Stomach smooth muscle (tissue), 2 donors: ENCODE results near the gene OSBPL1A.

ENCODE experiments used
- H3K27ac ChIP-seq: one replicate; pipeline ENCODE4 v1.7.0; 2013; ENCODE audit warnings: mild to moderate bottlenecking, low read length, inconsistent platforms
- H3K27me3 ChIP-seq, 2 donors: one replicate each; pipeline ENCODE4 v1.7.0; 2013; ENCODE audit warnings: low read length in 2 of 2; ENCODE audit not compliant: insufficient read depth in 2 of 2, control insufficient read depth in 1 of 2
- H3K36me3 ChIP-seq, 2 donors: one replicate each; pipeline ENCODE4 v1.7.0; 2013; ENCODE audit warnings: low read length in 2 of 2; ENCODE audit not compliant: control insufficient read depth in 2 of 2, insufficient read depth in 2 of 2
- H3K4me1 ChIP-seq: one replicate; pipeline ENCODE4 v1.7.0; 2013; ENCODE audit warnings: low read length; ENCODE audit not compliant: control insufficient read depth, insufficient read depth
- H3K4me3 ChIP-seq, 2 donors: one replicate each; pipeline ENCODE4 v1.7.0; 2013; ENCODE audit warnings: low read length in 2 of 2
- H3K9ac ChIP-seq, 2 donors: one replicate each; pipeline ENCODE4 v1.7.0; 2013; ENCODE audit warnings: low read length in 2 of 2, mild to moderate bottlenecking in 1 of 2
- H3K9me3 ChIP-seq, 2 donors: one replicate each; pipeline ENCODE4 v1.7.0; 2013; ENCODE audit warnings: low read length in 2 of 2; ENCODE audit not compliant: control insufficient read depth in 2 of 2
- donor health status: healthy.
- donor health status: Pancreatic carcinoma.

OSBPL1A gene

GRCh38 chr18:24248359-24248758, 149.3 kb downstream of the OSBPL1A start:
- Histone ChIP-seq H3K9ac (no peak overlapping the region), H3K4me3 (no peak overlapping the region), H3K27me3 (no peaks in the 10 kb centered on the region), H3K9me3 (no peaks in the 10 kb centered on the region), H3K36me3 (no peaks in the 10 kb centered on the region), H3K4me1 (peaks cover 2% of the 10 kb centered on the region), H3K27ac (no peak overlapping the region)

GRCh38 chr18:24246143-24246542, 151.5 kb downstream of the OSBPL1A start:
- no peaks in the 10 kb centered on the region for H3K9me3 ChIP-seq
- no peak overlapping the region for H3K4me3 ChIP-seq
- H3K27me3 ChIP-seq: no peaks in the 10 kb centered on the region
- no peak overlapping the region for H3K27ac ChIP-seq
- no peaks in the 10 kb centered on the region for H3K36me3 ChIP-seq
- H3K4me1 ChIP-seq: peaks cover 2% of the 10 kb centered on the region
- no peak overlapping the region for H3K9ac ChIP-seq

- Histone ChIP-seq H3K9me3 (no peaks in the 10 kb centered on the region), H3K36me3 (no peaks in the 10 kb centered on the region), H3K9ac (no peak overlapping the region), H3K27me3 (no peaks in the 10 kb centered on the region), H3K4me3 (no peak overlapping the region), H3K27ac (no peak overlapping the region), H3K4me1 (peaks cover under 1% of the 10 kb centered on the region)
Measured at GRCh38 chr18:24244698-24245097, 152.9 kb downstream of the OSBPL1A start.

GRCh38 chr18:24243677-24244076, 153.9 kb downstream of the OSBPL1A start:
- Histone ChIP-seq H3K9ac (no peak overlapping the region), H3K4me1 (no peaks in the 10 kb centered on the region), H3K27ac (no peak overlapping the region), H3K36me3 (peaks cover 0 to 3% of the 10 kb centered on the region in 2 donors), H3K4me3 (no peak overlapping the region), H3K27me3 (no peaks in the 10 kb centered on the region), H3K9me3 (no peaks in the 10 kb centered on the region)

- H3K4me1 ChIP-seq: peaks cover 3% of the 10 kb centered on the region
- H3K27ac ChIP-seq: no peak overlapping the region
Measured at GRCh38 chr18:24239341-24239740, 158.3 kb downstream of the OSBPL1A start.

GRCh38 chr18:24238387-24238786, 159.2 kb downstream of the OSBPL1A start:
- Histone ChIP-seq H3K9ac (no peak overlapping the region), H3K4me3 (no peak overlapping the region), H3K27ac (no peak overlapping the region), H3K36me3 (peaks cover 15 to 22% of the 10 kb centered on the region in 2 donors), H3K9me3 (no peaks in the 10 kb centered on the region), H3K4me1 (peaks cover 3% of the 10 kb centered on the region), H3K27me3 (no peaks in the 10 kb centered on the region)

More at GRCh38 chr18:24239341-24239740, 158.3 kb downstream of the OSBPL1A start:
- H3K36me3 ChIP-seq: peaks cover 15 to 20% of the 10 kb centered on the region in 2 donors
- no peaks in the 10 kb centered on the region for H3K27me3 ChIP-seq
- no peaks in the 10 kb centered on the region for H3K9me3 ChIP-seq
- H3K4me3 ChIP-seq: no peak overlapping the region
- H3K9ac ChIP-seq: no peak overlapping the region

- Histone ChIP-seq H3K36me3 (peaks cover 15 to 22% of the 10 kb centered on the region in 2 donors), H3K9me3 (no peaks in the 10 kb centered on the region), H3K9ac (no peak overlapping the region), H3K4me3 (no peak overlapping the region), H3K27ac (no peak overlapping the region), H3K4me1 (peaks cover 12% of the 10 kb centered on the region), H3K27me3 (no peaks in the 10 kb centered on the region)
Measured at GRCh38 chr18:24234850-24235418, 162.7 kb downstream of the OSBPL1A start.

- H3K9ac ChIP-seq: no peak overlapping the region
- no peak overlapping the region for H3K27ac ChIP-seq
- H3K27me3 ChIP-seq: no peaks in the 10 kb centered on the region
- H3K4me1 ChIP-seq: peaks cover 12% of the 10 kb centered on the region
- H3K36me3 ChIP-seq: peaks cover 15 to 22% of the 10 kb centered on the region in 2 donors
- no peak overlapping the region for H3K4me3 ChIP-seq
- H3K9me3 ChIP-seq: no peaks in the 10 kb centered on the region
Measured at GRCh38 chr18:24234330-24234729, 163.3 kb downstream of the OSBPL1A start.

GRCh38 chr18:24232800-24233199, 164.8 kb downstream of the OSBPL1A start:
- no peak overlapping the region for H3K4me3 ChIP-seq
- peak overlapping the region; percentile 4 for H3K27ac ChIP-seq
- no peak overlapping the region for H3K9ac ChIP-seq
- peaks cover 6 to 14% of the 10 kb centered on the region in 2 donors for H3K36me3 ChIP-seq
- H3K27me3 ChIP-seq: no peaks in the 10 kb centered on the region
- peaks cover 12% of the 10 kb centered on the region for H3K4me1 ChIP-seq
- H3K9me3 ChIP-seq: no peaks in the 10 kb centered on the region

- no peak overlapping the region for H3K9ac ChIP-seq
- H3K36me3 ChIP-seq: peaks cover 4 to 14% of the 10 kb centered on the region in 2 donors
- H3K9me3 ChIP-seq: no peaks in the 10 kb centered on the region
- H3K27me3 ChIP-seq: no peaks in the 10 kb centered on the region
- peak overlapping the region in 1 of 2 donors; percentile 21 for H3K4me3 ChIP-seq
- H3K4me1 ChIP-seq: peaks cover 12% of the 10 kb centered on the region
- H3K27ac ChIP-seq: peak overlapping the region; percentile 4
Measured at GRCh38 chr18:24231773-24232735, 165.6 kb downstream of the OSBPL1A start.

- Histone ChIP-seq H3K4me1 (peaks cover 12% of the 10 kb centered on the region), H3K36me3 (peaks cover 1 to 4% of the 10 kb centered on the region in 2 donors), H3K9ac (no peak overlapping the region), H3K27ac (no peak overlapping the region), H3K9me3 (no peaks in the 10 kb centered on the region), H3K4me3 (no peak overlapping the region), H3K27me3 (no peaks in the 10 kb centered on the region)
Measured at GRCh38 chr18:24230766-24231165, 166.9 kb downstream of the OSBPL1A start.
